Measurements from ENCODE around the gene SLC35B2. TPM values are rescaled to one million over a fixed set of nuclear protein-coding genes. Genes with fewer than 3 reads are reported as not detected.
A peak's percentile ranks its signal among the peaks of the same experiment; 100 is the strongest.

The SLC35B2 gene
- total and polyA plus RNA-seq, 9 of the 15 experiments (the other 6 are each of a cell fraction or from before 2014, with no cell fraction given) = 14.5 to 59.1 (median 47.1) TPM

DNA sequence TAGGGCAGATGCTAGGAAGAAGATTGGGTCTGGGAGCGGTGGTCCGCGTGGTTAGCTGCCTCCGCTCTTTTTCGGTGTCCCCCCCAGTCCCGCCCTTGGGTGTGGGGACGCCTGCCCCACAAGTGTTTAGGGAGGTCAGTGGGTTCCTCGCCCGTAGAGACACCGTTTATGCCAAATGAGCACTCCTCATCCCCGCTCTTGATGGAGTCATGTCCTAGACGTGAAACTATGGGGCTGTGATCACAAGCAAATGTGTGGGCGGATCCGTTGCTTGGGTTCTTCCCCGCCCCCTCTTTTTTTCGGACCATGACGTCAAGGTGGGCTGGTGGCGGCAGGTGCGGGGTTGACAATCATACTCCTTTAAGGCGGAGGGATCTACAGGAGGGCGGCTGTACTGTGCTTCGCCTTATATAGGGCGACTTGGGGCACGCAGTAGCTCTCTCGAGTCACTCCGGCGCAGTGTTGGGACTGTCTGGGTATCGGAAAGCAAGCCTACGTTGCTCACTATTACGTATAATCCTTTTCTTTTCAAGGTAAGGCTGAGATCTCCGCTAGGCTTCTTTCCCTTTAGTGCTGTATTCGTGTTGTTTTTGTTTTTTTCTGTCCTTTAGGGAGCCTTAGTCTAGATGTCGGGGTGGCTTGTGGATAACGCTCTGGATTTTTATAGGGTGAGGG lies 10.5 kb downstream of the SLC35B2 start, which contains the start of gene HSP90AB1 (continued):
- peak; percentile 96 for TF ChIP-seq HLTF (IDR thresholded peaks at IDR 0.05)
- peak; percentile 87 for TF ChIP-seq CREB1 (IDR thresholded peaks at IDR 0.05)
- TF ChIP-seq CREB1 (CRISPR knock-in tag; IDR thresholded peaks at IDR 0.05) = peak; percentile 73
- TF ChIP-seq, protein P1, sequence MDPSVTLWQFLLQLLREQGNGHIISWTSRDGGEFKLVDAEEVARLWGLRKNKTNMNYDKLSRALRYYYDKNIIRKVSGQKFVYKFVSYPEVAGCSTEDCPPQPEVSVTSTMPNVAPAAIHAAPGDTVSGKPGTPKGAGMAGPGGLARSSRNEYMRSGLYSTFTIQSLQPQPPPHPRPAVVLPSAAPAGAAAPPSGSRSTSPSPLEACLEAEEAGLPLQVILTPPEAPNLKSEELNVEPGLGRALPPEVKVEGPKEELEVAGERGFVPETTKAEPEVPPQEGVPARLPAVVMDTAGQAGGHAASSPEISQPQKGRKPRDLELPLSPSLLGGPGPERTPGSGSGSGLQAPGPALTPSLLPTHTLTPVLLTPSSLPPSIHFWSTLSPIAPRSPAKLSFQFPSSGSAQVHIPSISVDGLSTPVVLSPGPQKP (CRISPR knock-in tag; IDR thresholded peaks at IDR 0.05) = no peak
- no peak for TF ChIP-seq SNRNP70 (optimal IDR thresholded peaks at IDR 0.05; ENCODE audit: low read depth, low read length)
- TF ChIP-seq STAT6 (CRISPR knock-in tag; IDR thresholded peaks at IDR 0.05) = no peak; the same call in 1 of the 2 replicates
- TF ChIP-seq PHF21A (IDR thresholded peaks at IDR 0.05; ENCODE audit: borderline replicate concordance, low read depth) = peak; percentile 84; the same call in 1 of the 2 replicates
- TF ChIP-seq CHD2 (IDR thresholded peaks at IDR 0.05; ENCODE audit: low read depth, low read length) = peak; percentile 92
- peak; percentile 99 for TF ChIP-seq MLLT1 (IDR thresholded peaks at IDR 0.05)
- peak; percentile 31; the same call in 1 of the 2 replicates for TF ChIP-seq TAL1 (IDR thresholded peaks at IDR 0.05)
- peak; percentile 88; the same call in 1 of the 2 replicates for TF ChIP-seq ZBED1 (IDR thresholded peaks at IDR 0.05)
- TF ChIP-seq ZBTB8A (IDR thresholded peaks at IDR 0.05; ENCODE audit: partially characterized antibody) = no peak
- no peak for TF ChIP-seq ZNF592 (IDR thresholded peaks at IDR 0.05)
- TF ChIP-seq, protein P2, sequence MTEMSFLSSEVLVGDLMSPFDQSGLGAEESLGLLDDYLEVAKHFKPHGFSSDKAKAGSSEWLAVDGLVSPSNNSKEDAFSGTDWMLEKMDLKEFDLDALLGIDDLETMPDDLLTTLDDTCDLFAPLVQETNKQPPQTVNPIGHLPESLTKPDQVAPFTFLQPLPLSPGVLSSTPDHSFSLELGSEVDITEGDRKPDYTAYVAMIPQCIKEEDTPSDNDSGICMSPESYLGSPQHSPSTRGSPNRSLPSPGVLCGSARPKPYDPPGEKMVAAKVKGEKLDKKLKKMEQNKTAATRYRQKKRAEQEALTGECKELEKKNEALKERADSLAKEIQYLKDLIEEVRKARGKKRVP (CRISPR knock-in tag; IDR thresholded peaks at IDR 0.05) = no peak
- TF ChIP-seq ARNT (IDR thresholded peaks at IDR 0.05) = peak in 1 of 2 experiments; percentile 90
- TF ChIP-seq CCNT2 (IDR thresholded peaks at IDR 0.05; ENCODE audit: borderline replicate concordance, extremely low read depth, insufficient read length, low read depth, low read length) = peak; percentile 4

All from K562 (cell line).